ENCODE measurements around the gene SKIC3.

SKIC3 gene

GRCh38 chr5:95530416-95530815, 24.4 kb downstream of the SKIC3 start:
- no peak for DNase-seq

GRCh38 chr5:95528565-95528964, 26.2 kb downstream of the SKIC3 start:
- no peak for DNase-seq

- no peak for DNase-seq
These were observed 27.9 kb downstream of the SKIC3 start for GRCh38 chr5:95526871-95527270.

- no peak for DNase-seq
These were observed 30.4 kb downstream of the SKIC3 start for GRCh38 chr5:95524423-95524822.

GRCh38 chr5:95520206-95520605, 34.6 kb downstream of the SKIC3 start:
- no peak for DNase-seq

- no peak for DNase-seq
These were observed 35.1 kb downstream of the SKIC3 start for GRCh38 chr5:95519681-95520080.

- no peak for DNase-seq
These were observed 35.6 kb downstream of the SKIC3 start for GRCh38 chr5:95519151-95519550.

- no peak for DNase-seq
These were observed 36.4 kb downstream of the SKIC3 start for GRCh38 chr5:95518417-95518816.

GRCh38 chr5:95511606-95512005, 43.2 kb downstream of the SKIC3 start:
- no peak for DNase-seq

- no peak for DNase-seq
These were observed 46.2 kb downstream of the SKIC3 start for GRCh38 chr5:95508550-95508949.

Data from NCI-H526 (cell line).